ENCODE data around the gene ACOXL.

ACOXL gene

GRCh38 chr2:110836671-110837070 is 104.3 kb downstream of the ACOXL start:
- TF ChIP-seq, protein P1, sequence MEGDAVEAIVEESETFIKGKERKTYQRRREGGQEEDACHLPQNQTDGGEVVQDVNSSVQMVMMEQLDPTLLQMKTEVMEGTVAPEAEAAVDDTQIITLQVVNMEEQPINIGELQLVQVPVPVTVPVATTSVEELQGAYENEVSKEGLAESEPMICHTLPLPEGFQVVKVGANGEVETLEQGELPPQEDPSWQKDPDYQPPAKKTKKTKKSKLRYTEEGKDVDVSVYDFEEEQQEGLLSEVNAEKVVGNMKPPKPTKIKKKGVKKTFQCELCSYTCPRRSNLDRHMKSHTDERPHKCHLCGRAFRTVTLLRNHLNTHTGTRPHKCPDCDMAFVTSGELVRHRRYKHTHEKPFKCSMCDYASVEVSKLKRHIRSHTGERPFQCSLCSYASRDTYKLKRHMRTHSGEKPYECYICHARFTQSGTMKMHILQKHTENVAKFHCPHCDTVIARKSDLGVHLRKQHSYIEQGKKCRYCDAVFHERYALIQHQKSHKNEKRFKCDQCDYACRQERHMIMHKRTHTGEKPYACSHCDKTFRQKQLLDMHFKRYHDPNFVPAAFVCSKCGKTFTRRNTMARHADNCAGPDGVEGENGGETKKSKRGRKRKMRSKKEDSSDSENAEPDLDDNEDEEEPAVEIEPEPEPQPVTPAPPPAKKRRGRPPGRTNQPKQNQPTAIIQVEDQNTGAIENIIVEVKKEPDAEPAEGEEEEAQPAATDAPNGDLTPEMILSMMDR (IDR thresholded peaks at IDR 0.05; ENCODE audit: borderline replicate concordance, insufficient read depth, low read depth, low read length): no peak

GRCh38 chr2:110837446-110838409 is 105.4 kb downstream of the ACOXL start:
- H3K4me3 ChIP-seq (ENCODE audit: low read depth, low read length): no peak overlapping the region
- TF ChIP-seq, protein P1 (IDR thresholded peaks at IDR 0.05; ENCODE audit: borderline replicate concordance, insufficient read depth, low read depth, low read length): no peak

More at GRCh38 chr2:110836671-110837070, 104.3 kb downstream of the ACOXL start:
- H3K4me3 ChIP-seq (ENCODE audit: low read depth, low read length): no peak overlapping the region

DNA sequence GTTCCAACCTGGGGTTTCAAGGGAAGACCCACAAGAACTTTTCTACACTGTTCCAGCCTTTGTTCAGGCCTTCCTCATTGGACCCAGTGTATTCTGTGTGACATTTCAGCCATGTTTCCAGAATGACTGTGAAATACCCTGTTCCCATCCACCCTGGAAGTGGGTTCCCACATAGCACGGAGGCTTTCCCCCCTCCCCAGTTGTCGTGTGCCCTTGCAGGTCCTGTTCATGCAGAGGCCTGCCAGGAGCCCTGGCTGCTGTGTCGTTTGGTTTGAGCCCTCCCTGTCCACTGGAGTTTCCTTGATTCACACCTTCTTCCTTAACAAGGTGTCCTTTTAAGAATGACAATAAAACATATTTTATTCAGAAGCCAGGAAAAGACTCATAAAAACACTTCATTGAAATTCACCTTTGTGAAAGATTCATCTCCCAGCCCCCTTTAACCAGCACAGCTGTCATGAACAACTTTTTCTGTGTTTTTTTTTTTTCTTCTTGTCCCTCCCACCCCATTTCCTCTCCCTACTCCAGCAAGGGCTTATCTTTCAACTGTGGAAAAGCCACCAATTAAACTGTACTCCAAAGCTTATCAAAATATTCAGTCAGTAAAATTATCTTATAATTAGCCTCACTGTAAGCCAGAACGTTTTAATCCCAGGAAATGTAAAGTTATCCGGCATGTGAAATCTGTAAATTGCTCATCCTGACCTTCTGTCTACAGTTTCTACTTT is 106.4 kb downstream of the ACOXL start:
- TF ChIP-seq, protein P1 (IDR thresholded peaks at IDR 0.05; ENCODE audit: borderline replicate concordance, insufficient read depth, low read depth, low read length): no peak
- H3K4me3 ChIP-seq (ENCODE audit: low read depth, low read length): no peak overlapping the region

DNA sequence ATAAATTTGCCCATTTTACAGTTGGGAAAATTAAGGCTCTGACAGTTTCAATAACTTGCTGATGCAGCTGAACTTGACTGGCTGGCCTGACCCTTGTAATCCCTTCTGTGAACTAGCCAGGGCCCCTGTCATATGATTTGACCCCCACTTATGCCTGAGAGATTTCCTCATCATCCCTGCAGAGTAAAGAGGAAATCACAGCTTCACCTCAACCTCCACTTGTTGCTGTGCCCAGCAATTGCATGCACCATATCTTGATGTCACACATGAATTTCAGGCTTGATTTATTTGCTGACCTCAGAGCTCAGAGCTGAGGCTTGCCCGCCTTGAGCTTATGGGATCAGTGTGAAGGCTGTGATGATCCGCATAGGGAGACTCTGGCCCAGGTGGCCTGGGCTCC is 108.1 kb downstream of the ACOXL start:
- TF ChIP-seq, protein P1 (IDR thresholded peaks at IDR 0.05; ENCODE audit: borderline replicate concordance, insufficient read depth, low read depth, low read length): no peak
- no peak overlapping the region for H3K4me3 ChIP-seq (ENCODE audit: low read depth, low read length)

- TF ChIP-seq, protein P1 (IDR thresholded peaks at IDR 0.05; ENCODE audit: borderline replicate concordance, insufficient read depth, low read depth, low read length): no peak
- H3K4me3 ChIP-seq (ENCODE audit: low read depth, low read length): no peak overlapping the region
Observed at GRCh38 chr2:110842048-110842447, 109.7 kb downstream of the ACOXL start.

- H3K4me3 ChIP-seq (ENCODE audit: low read depth, low read length): no peak overlapping the region
- TF ChIP-seq, protein P1 (IDR thresholded peaks at IDR 0.05; ENCODE audit: borderline replicate concordance, insufficient read depth, low read depth, low read length): no peak
Observed at GRCh38 chr2:110843496-110843895, 111.1 kb downstream of the ACOXL start.
